B cell (primary cell): ENCODE data around the gene NLGN1.
"Not testable (repeated sequence)": the region's sequence is repeated elsewhere in the genome, so short reads cannot be mapped to it uniquely, and the experiment has no call there.

ENCODE experiments used
- CTCF ChIP-seq: fragments of 200-600 bp; IDR thresholded peaks from one replicate; pipeline ENCODE4 v1.8.0; 2022; ENCODE audit warnings: antibody characterized with exemption, mild to moderate bottlenecking
- EZH2 ChIP-seq: IDR thresholded peaks from 2 replicates; pipeline ENCODE4 v1.6.1; 2012; ENCODE audit warnings: borderline replicate concordance, low read depth, mild to moderate bottlenecking, moderate library complexity, low read length; ENCODE audit not compliant: insufficient read depth, poor library complexity, severe bottlenecking

GRCh38 chr3:174211896-174212295 is 814.4 kb downstream of the NLGN1 start:
- not testable (repeated sequence) for TF ChIP-seq CTCF, EZH2
